Keratinocyte (primary cell): ENCODE data around the gene OVCH1. TPM values are rescaled to one million over a fixed set of nuclear protein-coding genes. Genes with fewer than 3 reads are reported as not detected.

ENCODE experiments used
- DNase-seq: peaks from one replicate; pipeline ENCODE4 v3.0.0-alpha.2; 2011; ENCODE audit warnings: low read depth, missing footprints, low spot score
- FAIRE-seq: peaks from 2 replicates; lab custom pipeline; 2011; peaks lifted over from hg19 to GRCh38; lab: Jason Lieb, UNC
- H2AFZ ChIP-seq: 2 replicates; pipeline ENCODE4 v1.6.0; 2012; ENCODE audit warnings: low read length, control low read depth, inconsistent platforms; ENCODE audit not compliant: control insufficient read depth
- H3K27ac ChIP-seq: 2 replicates; pipeline ENCODE4 v1.5.1; 2011; ENCODE audit warnings: low read length; ENCODE audit not compliant: control insufficient read depth, insufficient read depth
- H3K27me3 ChIP-seq: 3 replicates; pipeline ENCODE4 v1.6.0; 2011; ENCODE audit warnings: low read length; ENCODE audit not compliant: control insufficient read depth, insufficient read depth; ENCODE audit errors: extremely low read depth
- H3K36me3 ChIP-seq, 2 experiments: 2 replicates in 1 of 2; 3 replicates in 1 of 2; pipeline ENCODE4 v1.5.1; 2011; ENCODE audit warnings: low read length in 2 of 2, mild to moderate bottlenecking in 1 of 2; ENCODE audit not compliant: control insufficient read depth in 2 of 2, insufficient read depth in 2 of 2; ENCODE audit errors: extremely low read depth in 1 of 2
- H3K4me1 ChIP-seq: 3 replicates; pipeline ENCODE4 v1.5.1; 2011; ENCODE audit warnings: low read length; ENCODE audit not compliant: control insufficient read depth, insufficient read depth; ENCODE audit errors: extremely low read depth
- H3K4me2 ChIP-seq: 3 replicates; pipeline ENCODE4 v1.6.0; 2011; ENCODE audit warnings: low read depth, low read length; ENCODE audit not compliant: control insufficient read depth, insufficient read depth; ENCODE audit errors: extremely low read depth
- H3K4me3 ChIP-seq, 3 experiments: fragments of 200-600 bp in 1 of 3; sonication (generic) in 1 of 3; 2 replicates in 2 of 3; 3 replicates in 1 of 3; pipeline ENCODE4 v1.5.1; 2011 to 2016; ENCODE audit warnings: low read length in 3 of 3, mild to moderate bottlenecking in 3 of 3, control low read depth in 2 of 3, inconsistent platforms in 1 of 3, low read depth in 1 of 3, mixed read lengths in 1 of 3, mixed run types in 1 of 3, moderate library complexity in 1 of 3; ENCODE audit not compliant: control insufficient read depth in 2 of 3, insufficient read depth in 2 of 3; ENCODE audit errors: extremely low read depth in 1 of 3
- H3K79me2 ChIP-seq: 2 replicates; pipeline ENCODE4 v1.6.0; 2012; ENCODE audit warnings: low read length; ENCODE audit not compliant: control insufficient read depth, insufficient read depth
- H3K9ac ChIP-seq: 3 replicates; pipeline ENCODE4 v1.6.0; 2011; ENCODE audit warnings: low read length; ENCODE audit not compliant: control insufficient read depth, insufficient read depth; ENCODE audit errors: extremely low read depth
- H3K9me1 ChIP-seq: 3 replicates; pipeline ENCODE4 v1.6.0; 2011; ENCODE audit warnings: low read length; ENCODE audit not compliant: control insufficient read depth, insufficient read depth; ENCODE audit errors: extremely low read depth
- H3K9me3 ChIP-seq: 2 replicates; pipeline ENCODE4 v1.5.1; 2012; ENCODE audit warnings: low read depth, low read length; ENCODE audit not compliant: control insufficient read depth
- H4K20me1 ChIP-seq: 3 replicates; pipeline ENCODE4 v1.6.0; 2011; ENCODE audit warnings: low read length; ENCODE audit not compliant: control insufficient read depth, insufficient read depth; ENCODE audit errors: extremely low read depth
- EZH2 ChIP-seq: IDR thresholded peaks from one replicate; pipeline ENCODE4 v1.6.1; 2012; ENCODE audit warnings: inconsistent platforms, mild to moderate bottlenecking, low read length, moderate library complexity
- dilution Hi-C: fragments of 300-500 bp; cut with MboI; formaldehyde crosslinking; loops from one replicate; pipeline ENCODE4 v1.7.0; 2020; ENCODE audit warnings: low sequenced_read_pairs; ENCODE audit not compliant: extremely low pct_ligation_motif_present
- polyA plus RNA-seq, 5 experiments: library from polyadenylated mRNA; depleted of rRNA in 3 of 5; stranded (reverse) in 3 of 5; stranded (forward) in 1 of 5; unstranded in 1 of 5; fragments of >200 nt; gene quantifications; 1 replicate in 1 of 5; 2 replicates in 3 of 5; 3 replicates in 1 of 5; pipeline versions ENCODE4 v1.2.1 to v1.2.3, GENCODE V29; 2011 to 2012; ENCODE audit warnings: missing spikeins in 2 of 5, low read depth in 1 of 5, low replicate concordance in 1 of 5
- TF ChIP-seq, protein P1 (sequence below), 3 experiments: IDR thresholded peaks in 1 of 3; conservative IDR thresholded peaks in 1 of 3; optimal IDR thresholded peaks in 1 of 3; 2 replicates in 2 of 3; 3 replicates in 1 of 3; pipeline versions ENCODE3 to v1.5.1; 2011; ENCODE audit warnings: low read length in 3 of 3, mild to moderate bottlenecking in 3 of 3, moderate library complexity in 2 of 3, control low read depth in 1 of 3, inconsistent platforms in 1 of 3; ENCODE audit not compliant: insufficient read depth in 2 of 3; ENCODE audit errors: extremely low read depth in 1 of 3

The OVCH1 gene
- polyA plus RNA-seq, 1 donor (not counting 4 experiments of a cell fraction or from before 2014, with no cell fraction given): 0.04 TPM

DNA sequence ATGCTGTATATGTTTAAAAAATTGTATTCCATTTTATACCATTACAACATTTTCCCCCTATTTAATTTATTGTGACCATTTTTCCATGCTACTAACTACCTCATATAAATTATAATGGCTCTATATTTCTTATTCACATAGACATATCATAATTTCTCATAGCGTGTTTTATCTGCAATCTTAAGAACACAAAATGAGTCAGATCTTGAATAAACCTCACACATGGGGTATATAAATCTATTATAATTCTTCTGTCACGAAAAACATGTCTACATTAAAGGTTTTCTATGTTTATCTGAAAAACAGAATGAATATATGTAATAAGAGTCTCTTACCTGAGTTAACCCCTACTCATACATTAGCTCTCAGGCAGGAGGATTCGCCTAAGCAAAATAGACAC lies 66.0 kb downstream of the OVCH1 start:
- no peaks in the 10 kb centered on the region for H3K27me3 ChIP-seq
- H2AFZ ChIP-seq: no peak overlapping the region
- DNase-seq: no peak
- no peaks in the 10 kb centered on the region for H3K9me1 ChIP-seq
- H3K4me1 ChIP-seq: peaks cover 11% of the 10 kb centered on the region
- H3K27ac ChIP-seq: no peak overlapping the region
- H3K9me3 ChIP-seq: no peaks in the 10 kb centered on the region
- H3K9ac ChIP-seq: no peak overlapping the region
- H3K4me3 ChIP-seq: no peak overlapping the region
- no peaks in the 10 kb centered on the region for H3K79me2 ChIP-seq
- FAIRE-seq: no peak
- H3K36me3 ChIP-seq: no peaks in the 10 kb centered on the region
- TF ChIP-seq, protein P1, sequence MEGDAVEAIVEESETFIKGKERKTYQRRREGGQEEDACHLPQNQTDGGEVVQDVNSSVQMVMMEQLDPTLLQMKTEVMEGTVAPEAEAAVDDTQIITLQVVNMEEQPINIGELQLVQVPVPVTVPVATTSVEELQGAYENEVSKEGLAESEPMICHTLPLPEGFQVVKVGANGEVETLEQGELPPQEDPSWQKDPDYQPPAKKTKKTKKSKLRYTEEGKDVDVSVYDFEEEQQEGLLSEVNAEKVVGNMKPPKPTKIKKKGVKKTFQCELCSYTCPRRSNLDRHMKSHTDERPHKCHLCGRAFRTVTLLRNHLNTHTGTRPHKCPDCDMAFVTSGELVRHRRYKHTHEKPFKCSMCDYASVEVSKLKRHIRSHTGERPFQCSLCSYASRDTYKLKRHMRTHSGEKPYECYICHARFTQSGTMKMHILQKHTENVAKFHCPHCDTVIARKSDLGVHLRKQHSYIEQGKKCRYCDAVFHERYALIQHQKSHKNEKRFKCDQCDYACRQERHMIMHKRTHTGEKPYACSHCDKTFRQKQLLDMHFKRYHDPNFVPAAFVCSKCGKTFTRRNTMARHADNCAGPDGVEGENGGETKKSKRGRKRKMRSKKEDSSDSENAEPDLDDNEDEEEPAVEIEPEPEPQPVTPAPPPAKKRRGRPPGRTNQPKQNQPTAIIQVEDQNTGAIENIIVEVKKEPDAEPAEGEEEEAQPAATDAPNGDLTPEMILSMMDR (optimal IDR thresholded peaks at IDR 0.05 in 1 of 3, IDR thresholded peaks at IDR 0.05 in 1 of 3, conservative IDR thresholded peaks at IDR 0.05 in 1 of 3; ENCODE audit: extremely low read depth in 1 of 3, insufficient read depth in 2 of 3, low read length in 3 of 3): no peak
- no peak for TF ChIP-seq EZH2
- no peaks in the 10 kb centered on the region for H4K20me1 ChIP-seq
- no peak overlapping the region for H3K4me2 ChIP-seq
- dilution Hi-C loops: no loop called here

DNA sequence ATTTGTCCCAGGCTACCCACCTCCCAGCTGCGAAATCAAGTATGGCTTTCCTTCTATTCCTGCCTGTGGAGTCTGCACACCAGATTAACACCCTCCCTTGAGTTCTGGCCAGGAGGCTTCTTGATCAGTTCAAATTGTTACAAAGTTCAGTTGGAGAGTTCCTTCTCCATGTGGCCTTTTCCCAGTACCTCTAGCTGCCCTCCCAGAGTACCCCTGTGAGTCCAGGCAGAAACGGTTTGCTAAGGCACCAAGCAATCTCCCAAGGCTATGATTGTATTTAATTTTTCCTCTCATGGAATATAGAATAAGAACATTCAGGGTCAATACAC lies 66.8 kb downstream of the OVCH1 start:
- Histone ChIP-seq H3K4me3 (no peak overlapping the region), H4K20me1 (no peaks in the 10 kb centered on the region), H2AFZ (no peak overlapping the region), H3K4me2 (no peak overlapping the region), H3K9ac (no peak overlapping the region), H3K4me1 (peaks cover 13% of the 10 kb centered on the region), H3K9me1 (no peaks in the 10 kb centered on the region), H3K36me3 (no peaks in the 10 kb centered on the region), H3K79me2 (no peaks in the 10 kb centered on the region), H3K27me3 (no peaks in the 10 kb centered on the region), H3K9me3 (no peaks in the 10 kb centered on the region), H3K27ac (no peak overlapping the region)
- FAIRE-seq (no peak), DNase-seq (no peak)
- TF ChIP-seq, protein P1 (optimal IDR thresholded peaks at IDR 0.05 in 1 of 3, IDR thresholded peaks at IDR 0.05 in 1 of 3, conservative IDR thresholded peaks at IDR 0.05 in 1 of 3; ENCODE audit: extremely low read depth in 1 of 3, insufficient read depth in 2 of 3, low read length in 3 of 3): no peak
- no peak for TF ChIP-seq EZH2
- dilution Hi-C loops: no loop called here
